PFSK-1 (cell line): Measurements from ENCODE around the gene TXNDC16.

Source experiments
- FOXP2 ChIP-seq: optimal IDR thresholded peaks from 2 replicates; pipeline ENCODE3; 2011; ENCODE audit warnings: borderline replicate concordance, control low read depth, inconsistent platforms; ENCODE audit not compliant: insufficient read depth; ENCODE audit errors: extremely low read length, extremely low read depth
- POLR2AphosphoS5 ChIP-seq: IDR thresholded peaks from 2 replicates; pipeline ENCODE4 v1.6.1; 2012; ENCODE audit warnings: low read depth, mild to moderate bottlenecking, control low read depth, low read length, moderate library complexity
- REST ChIP-seq, 2 experiments: IDR thresholded peaks; 2 replicates each; pipeline versions ENCODE4 v1.6.1 to v1.8.0; 2011 to 2012; ENCODE audit warnings: low read depth in 2 of 2, low read length in 2 of 2, control low read depth in 1 of 2, inconsistent platforms in 1 of 2, mild to moderate bottlenecking in 1 of 2, moderate library complexity in 1 of 2; ENCODE audit not compliant: insufficient read depth in 1 of 2
- SIN3A ChIP-seq: IDR thresholded peaks from 2 replicates; pipeline ENCODE4 v1.6.1; 2012; ENCODE audit warnings: mild to moderate bottlenecking, low read length, moderate library complexity, borderline replicate concordance; ENCODE audit not compliant: insufficient read depth
- TAF1 ChIP-seq: IDR thresholded peaks from 2 replicates; pipeline ENCODE4 v1.6.1; 2012; ENCODE audit warnings: low read length, control low read depth, borderline replicate concordance; ENCODE audit not compliant: insufficient read depth

Gene TXNDC16

GRCh38 chr14:52553671-52554575 is 1.6 kb upstream of the TXNDC16 start:
- TF ChIP-seq FOXP2: no peak
- TF ChIP-seq REST (IDR thresholded peaks at IDR 0.05; ENCODE audit: insufficient read depth in 1 of 2, low read depth in 2 of 2, low read length in 2 of 2): no peak
- TF ChIP-seq SIN3A: no peak
- TF ChIP-seq TAF1: no peak
- TF ChIP-seq POLR2AphosphoS5: no peak

- TF ChIP-seq REST (IDR thresholded peaks at IDR 0.05; ENCODE audit: insufficient read depth in 1 of 2, low read depth in 2 of 2, low read length in 2 of 2): no peak
- TF ChIP-seq TAF1: no peak
- no peak for TF ChIP-seq SIN3A
- no peak for TF ChIP-seq POLR2AphosphoS5
- TF ChIP-seq FOXP2: no peak
Observed at GRCh38 chr14:52553002-52553670, 831 bp upstream of the TXNDC16 start.

GRCh38 chr14:52551696-52552062 is 626 bp downstream of the TXNDC16 start:
- no peak for TF ChIP-seq POLR2AphosphoS5
- no peak for TF ChIP-seq SIN3A
- no peak for TF ChIP-seq TAF1
- TF ChIP-seq REST (IDR thresholded peaks at IDR 0.05; ENCODE audit: insufficient read depth in 1 of 2, low read depth in 2 of 2, low read length in 2 of 2): no peak
- no peak for TF ChIP-seq FOXP2

GRCh38 chr14:52551205-52551604 is 1.1 kb downstream of the TXNDC16 start:
- TF ChIP-seq POLR2AphosphoS5: no peak
- no peak for TF ChIP-seq TAF1
- no peak for TF ChIP-seq REST (IDR thresholded peaks at IDR 0.05; ENCODE audit: insufficient read depth in 1 of 2, low read depth in 2 of 2, low read length in 2 of 2)
- no peak for TF ChIP-seq FOXP2
- TF ChIP-seq SIN3A: no peak

GRCh38 chr14:52550661-52551060 is 1.6 kb downstream of the TXNDC16 start:
- TF ChIP-seq FOXP2: no peak
- TF ChIP-seq POLR2AphosphoS5: no peak
